HG03521 (cell line): ENCODE results near the gene ABHD10.

Source experiments
- ATAC-seq: cut with Tn5 transposase; IDR thresholded peaks from one replicate; pipeline ENCODE4 v1.9.1; 2021; ENCODE audit warnings: mild to moderate bottlenecking, moderate library complexity; ENCODE audit not compliant: unreplicated experiment

ABHD10 gene

GRCh38 chr3:112000367-112000771, 21.5 kb downstream of the ABHD10 start:
- ATAC-seq: no peak

GRCh38 chr3:112000966-112001365, 22.1 kb downstream of the ABHD10 start:
- ATAC-seq: no peak

GRCh38 chr3:112001526-112001925, 22.7 kb downstream of the ABHD10 start:
- no peak for ATAC-seq

GRCh38 chr3:112002096-112002971, 23.5 kb downstream of the ABHD10 start:
- ATAC-seq: no peak

- ATAC-seq: no peak
Measured at GRCh38 chr3:112003321-112004080, 24.7 kb downstream of the ABHD10 start.

- no peak for ATAC-seq
Measured at GRCh38 chr3:112004187-112004586, 25.4 kb downstream of the ABHD10 start.

- no peak for ATAC-seq
Measured at GRCh38 chr3:112004669-112005068, 25.8 kb downstream of the ABHD10 start.

GRCh38 chr3:112005091-112005672, 26.4 kb downstream of the ABHD10 start:
- ATAC-seq: no peak

- ATAC-seq: no peak
Measured at GRCh38 chr3:112007633-112008032, 28.8 kb downstream of the ABHD10 start.

- ATAC-seq: no peak
Measured at GRCh38 chr3:112009670-112010069, 30.8 kb downstream of the ABHD10 start.

- ATAC-seq: no peak
Measured at GRCh38 chr3:112010636-112011035, 31.8 kb downstream of the ABHD10 start.

GRCh38 chr3:112011376-112011940, 32.6 kb downstream of the ABHD10 start:
- no peak for ATAC-seq

GRCh38 chr3:112012205-112012992, 33.6 kb downstream of the ABHD10 start:
- no peak for ATAC-seq

- no peak for ATAC-seq
Measured at GRCh38 chr3:112013058-112013783, 34.4 kb downstream of the ABHD10 start.

- ATAC-seq: no peak
Measured at GRCh38 chr3:112013784-112014143, 34.9 kb downstream of the ABHD10 start.

GRCh38 chr3:112017091-112017490, 38.3 kb downstream of the ABHD10 start:
- ATAC-seq: no peak

- ATAC-seq: no peak
Measured at GRCh38 chr3:112018712-112019111, 39.9 kb downstream of the ABHD10 start.

GRCh38 chr3:112019716-112020115, 40.9 kb downstream of the ABHD10 start:
- ATAC-seq: no peak

- no peak for ATAC-seq
Measured at GRCh38 chr3:112020674-112021085, 41.9 kb downstream of the ABHD10 start.

GRCh38 chr3:112027142-112027541, 48.3 kb downstream of the ABHD10 start:
- no peak for ATAC-seq
